ENCODE data around the gene FEM1A.
"Not testable (repeated sequence)": the region's sequence is repeated elsewhere in the genome, so short reads cannot be mapped to it uniquely, and the experiment has no call there.

GRCh38 chr19:4792866-4793195, 1.3 kb downstream of the FEM1A start:
- TF ChIP-seq MXI1 (conservative IDR thresholded peaks at IDR 0.05; ENCODE audit: poor library complexity, severe bottlenecking); CTCF (IDR thresholded peaks at IDR 0.05; ENCODE audit: poor library complexity, severe bottlenecking): not testable (repeated sequence)

All from neural cell (in vitro differentiated cells).